A673 (cell line): ENCODE results near the gene KDM4B.

Experiments
- CTCF ChIP-seq: fragments of 300-800, 200-600 bp; sonication (generic); conservative IDR thresholded peaks from 2 replicates; pipeline ENCODE4 v1.5.1; 2017; ENCODE audit warnings: low read depth, mild to moderate bottlenecking, antibody characterized with exemption, low read length, moderate library complexity, mixed read lengths
- EZH2 ChIP-seq: fragments of 200-600 bp; sonication (generic); IDR thresholded peaks from 2 replicates; pipeline ENCODE4 v1.6.1; 2017; ENCODE audit warnings: borderline replicate concordance, low read depth, mild to moderate bottlenecking, mixed read lengths, antibody characterized with exemption, low read length; ENCODE audit not compliant: poor library complexity, severe bottlenecking

GRCh38 chr19:5030822-5031221, 61.9 kb downstream of the KDM4B start:
- TF ChIP-seq CTCF (no peak), EZH2 (no peak)
